Breast epithelium (tissue), 4 donors: Measurements from ENCODE around the gene TMEM242. TPM values are rescaled to one million over a fixed set of nuclear protein-coding genes. Genes with fewer than 3 reads are reported as not detected.

ENCODE experiments used
- DNase-seq, 2 donors: peaks; one replicate each; pipeline ENCODE4 v3.0.0-alpha.2; 2019; ENCODE audit warnings: low spot score in 2 of 2
- H3K27ac ChIP-seq, 2 donors: fragments of 200-600 bp; sonication (generic) in 1 of 2; one replicate each; pipeline ENCODE4 v1.5.1; 2016 to 2019; ENCODE audit warnings: mild to moderate bottlenecking in 1 of 2
- H3K27me3 ChIP-seq, 2 donors: fragments of 200-600 bp; sonication (generic) in 1 of 2; one replicate each; pipeline versions ENCODE4 v1.5.1 to v1.6.0; 2017 to 2019; ENCODE audit warnings: control low read depth in 1 of 2, mild to moderate bottlenecking in 1 of 2
- H3K36me3 ChIP-seq: fragments of 200-600 bp; one replicate; pipeline ENCODE4 v1.5.1; 2019
- H3K4me1 ChIP-seq, 2 donors: fragments of 200-600 bp; sonication (generic); one replicate each; pipeline ENCODE4 v1.5.1; 2016 to 2019; ENCODE audit warnings: control low read depth in 1 of 2
- H3K4me3 ChIP-seq, 3 donors: fragments of 200-600 bp; sonication (generic); 1 replicate in 2 of 3; 2 replicates in 1 of 3; pipeline ENCODE4 v1.5.1; 2016 to 2019; ENCODE audit warnings: mild to moderate bottlenecking in 3 of 3, moderate library complexity in 2 of 3
- H3K9me3 ChIP-seq, 2 donors: fragments of 200-600 bp; sonication (generic) in 1 of 2; one replicate each; pipeline ENCODE4 v1.5.1; 2016 to 2019; ENCODE audit warnings: control low read depth in 1 of 2
- CTCF ChIP-seq, 3 donors: fragments of 450-650 bp; IDR thresholded peaks; one replicate each; pipeline ENCODE4 v1.5.1; 2016 to 2017; ENCODE audit warnings: antibody characterized with exemption in 3 of 3, mild to moderate bottlenecking in 3 of 3, moderate library complexity in 3 of 3
- POLR2A ChIP-seq: fragments of 450-650 bp; IDR thresholded peaks from one replicate; pipeline ENCODE4 v1.6.1; 2016; ENCODE audit warnings: antibody characterized with exemption, mild to moderate bottlenecking, moderate library complexity
- POLR2AphosphoS5 ChIP-seq, 3 donors: sonication (generic); formaldehyde crosslinking; IDR thresholded peaks; one replicate each; pipeline ENCODE4 v1.6.1; 2017; ENCODE audit warnings: antibody characterized with exemption in 3 of 3
- intact Hi-C: fragments of 100-400 bp; cut with DNase I; formaldehyde crosslinking; loops from one replicate; pipeline ENCODE4 v1.15.1; 2023; ENCODE audit warnings: low total_unique reads
- total RNA-seq, 3 donors: library from RNA; depleted of rRNA; stranded (reverse); fragments of >200 nt; gene quantifications; one replicate each; pipeline ENCODE4 v1.1.0, GENCODE V29; 2016

TMEM242 gene
- total RNA-seq, 3 donors from 2014 or later = 5.3 to 7.9 (median 7.3) TPM

DNA sequence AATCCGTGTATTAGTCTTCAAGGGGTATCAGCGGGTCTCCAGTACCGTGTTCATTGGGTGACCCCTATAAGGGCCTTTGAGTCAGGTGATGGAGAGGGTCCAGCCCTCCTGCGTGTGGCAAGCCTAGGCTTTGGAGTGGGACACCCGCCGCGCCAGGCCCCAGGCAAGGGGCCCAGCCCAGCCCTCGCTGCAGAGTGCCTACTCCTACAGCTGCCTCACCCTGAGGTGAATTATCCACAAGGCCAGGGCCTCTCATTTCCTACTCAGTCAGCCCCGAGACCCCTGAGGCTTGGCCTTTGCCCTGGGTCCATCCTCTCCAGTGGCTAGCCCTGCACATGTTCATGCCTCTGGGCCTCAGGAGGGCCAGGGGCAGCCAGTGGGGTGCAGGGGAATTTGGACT, 45.1 kb downstream of the TMEM242 start:
- no peak for DNase-seq
- Histone ChIP-seq H3K27me3 (no peaks in the 10 kb centered on the region), H3K36me3 (no peaks in the 10 kb centered on the region), H3K4me1 (no peaks in the 10 kb centered on the region), H3K9me3 (no peaks in the 10 kb centered on the region), H3K4me3 (no peak overlapping the region), H3K27ac (no peak overlapping the region)
- TF ChIP-seq POLR2A = no peak
- no peak for TF ChIP-seq CTCF (IDR thresholded peaks at IDR 0.05)
- no peak for TF ChIP-seq POLR2AphosphoS5 (IDR thresholded peaks at IDR 0.05)
- intact Hi-C loops = no loop called here

DNA sequence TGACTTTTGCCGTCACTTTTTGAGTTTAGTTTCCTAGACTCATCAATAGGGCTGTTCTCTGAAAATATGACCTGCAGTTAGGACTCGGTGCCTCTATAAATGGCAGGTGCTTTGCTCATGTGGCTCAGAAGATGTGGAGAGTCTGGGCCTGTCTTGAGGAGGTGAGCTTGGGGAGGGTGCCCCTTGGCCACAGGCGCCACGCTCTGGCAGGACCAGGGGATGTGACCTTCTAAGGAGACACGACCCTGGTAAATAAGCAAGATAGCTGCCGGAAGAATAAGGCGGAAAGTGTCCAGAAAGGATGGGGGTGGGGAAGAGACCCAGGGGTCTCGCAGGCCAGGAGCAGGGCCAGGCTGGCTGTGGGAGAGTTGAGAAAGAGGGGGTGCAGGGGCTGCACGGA, 46.6 kb downstream of the TMEM242 start:
- Histone ChIP-seq H3K27me3 (no peaks in the 10 kb centered on the region), H3K4me1 (no peaks in the 10 kb centered on the region), H3K9me3 (no peaks in the 10 kb centered on the region), H3K27ac (no peak overlapping the region), H3K4me3 (no peak overlapping the region), H3K36me3 (no peaks in the 10 kb centered on the region)
- intact Hi-C loops = no loop called here
- TF ChIP-seq POLR2AphosphoS5 (IDR thresholded peaks at IDR 0.05) (no peak), CTCF (IDR thresholded peaks at IDR 0.05) (no peak), POLR2A (no peak)
- DNase-seq = no peak

GRCh38 chr6:157276134-157276532, 47.2 kb downstream of the TMEM242 start:
- intact Hi-C loops = no loop called here
- no peak for DNase-seq
- Histone ChIP-seq H3K4me1 (no peaks in the 10 kb centered on the region), H3K36me3 (no peaks in the 10 kb centered on the region), H3K27ac (no peak overlapping the region), H3K27me3 (no peaks in the 10 kb centered on the region), H3K9me3 (no peaks in the 10 kb centered on the region), H3K4me3 (no peak overlapping the region)
- no peak for TF ChIP-seq POLR2AphosphoS5 (IDR thresholded peaks at IDR 0.05)
- no peak for TF ChIP-seq POLR2A
- TF ChIP-seq CTCF (IDR thresholded peaks at IDR 0.05) = no peak

- peak overlapping the region; percentile 86 to 92 for H3K27ac ChIP-seq
- peak; percentile 76 to 82 for DNase-seq
- intact Hi-C loops = no loop called here
Observed at GRCh38 chr6:157274471-157275226, 48.7 kb downstream of the TMEM242 start.

More at GRCh38 chr6:157274471-157275226, 48.7 kb downstream of the TMEM242 start:
- Histone ChIP-seq H3K9me3 (no peaks in the 10 kb centered on the region), H3K27me3 (no peaks in the 10 kb centered on the region), H3K4me1 (no peaks in the 10 kb centered on the region), H3K36me3 (no peaks in the 10 kb centered on the region), H3K4me3 (peak overlapping the region; percentile 60 to 74 (median 67))
- peak; percentile 12 to 67 (median 19) for TF ChIP-seq POLR2AphosphoS5 (IDR thresholded peaks at IDR 0.05)
- peak in 1 of 3 donors; percentile 96 for TF ChIP-seq CTCF (IDR thresholded peaks at IDR 0.05)
- TF ChIP-seq POLR2A = no peak
